Stimulated activated CD4-positive, alpha-beta T cell treated with anti-CD3 and anti-CD28 coated beads, Interleukin-15, amount 100 ng/mL, for 48 hours (primary cell): Measurements from ENCODE around the gene GRK5.

ENCODE experiments used
- DNase-seq, 2 donors: peaks; one replicate each; pipeline ENCODE4 v3.0.0-alpha.2; 2020; ENCODE audit warnings: low read depth in 2 of 2

GRK5 gene

GRCh38 chr10:119404719-119405519 is 197.5 kb downstream of the GRK5 start:
- DNase-seq = no peak

- DNase-seq = no peak
Observed at GRCh38 chr10:119405520-119405807, 198.1 kb downstream of the GRK5 start.

- DNase-seq = no peak
Observed at GRCh38 chr10:119406137-119406536, 198.8 kb downstream of the GRK5 start.

GRCh38 chr10:119406601-119407253 is 199.4 kb downstream of the GRK5 start:
- DNase-seq = no peak

GRCh38 chr10:119407254-119407777 is 199.9 kb downstream of the GRK5 start:
- no peak for DNase-seq

GRCh38 chr10:119408072-119408471 is 200.7 kb downstream of the GRK5 start:
- DNase-seq = no peak

- no peak for DNase-seq
Observed at GRCh38 chr10:119408969-119409371, 201.6 kb downstream of the GRK5 start.

- no peak for DNase-seq
Observed at GRCh38 chr10:119409385-119409784, 202.0 kb downstream of the GRK5 start.

- no peak for DNase-seq
Observed at GRCh38 chr10:119409906-119410305, 202.5 kb downstream of the GRK5 start.

- DNase-seq = no peak
Observed at GRCh38 chr10:119410361-119411116, 203.2 kb downstream of the GRK5 start.

GRCh38 chr10:119412244-119413092 is 205.1 kb downstream of the GRK5 start:
- no peak for DNase-seq

- DNase-seq = no peak
Observed at GRCh38 chr10:119413093-119413453, 205.7 kb downstream of the GRK5 start.

GRCh38 chr10:119413471-119414080 is 206.2 kb downstream of the GRK5 start:
- DNase-seq = no peak

- DNase-seq = no peak
Observed at GRCh38 chr10:119414081-119414611, 206.8 kb downstream of the GRK5 start.

- DNase-seq = no peak
Observed at GRCh38 chr10:119415121-119415520, 207.8 kb downstream of the GRK5 start.

GRCh38 chr10:119415536-119416503 is 208.4 kb downstream of the GRK5 start:
- no peak for DNase-seq

GRCh38 chr10:119416855-119417254 is 209.5 kb downstream of the GRK5 start:
- DNase-seq = peak; percentile 45 to 57

- DNase-seq = no peak
Observed at GRCh38 chr10:119417852-119418251, 210.5 kb downstream of the GRK5 start.

- no peak for DNase-seq
Observed at GRCh38 chr10:119418362-119418761, 211.0 kb downstream of the GRK5 start.

GRCh38 chr10:119419931-119420330 is 212.6 kb downstream of the GRK5 start:
- DNase-seq = no peak
